Activated T-cell treated with anti-CD3 and anti-CD28 coated beads for 48 hours (primary cell): Measurements from ENCODE around the gene NAT16.

Experiments
- DNase-seq: peaks from one replicate; pipeline ENCODE4 v3.0.0-alpha.2; 2020; ENCODE audit warnings: low read depth

Gene NAT16

GRCh38 chr7:101170617-101171441 lies 9.3 kb downstream of the NAT16 start:
- DNase-seq, result no peak

DNA sequence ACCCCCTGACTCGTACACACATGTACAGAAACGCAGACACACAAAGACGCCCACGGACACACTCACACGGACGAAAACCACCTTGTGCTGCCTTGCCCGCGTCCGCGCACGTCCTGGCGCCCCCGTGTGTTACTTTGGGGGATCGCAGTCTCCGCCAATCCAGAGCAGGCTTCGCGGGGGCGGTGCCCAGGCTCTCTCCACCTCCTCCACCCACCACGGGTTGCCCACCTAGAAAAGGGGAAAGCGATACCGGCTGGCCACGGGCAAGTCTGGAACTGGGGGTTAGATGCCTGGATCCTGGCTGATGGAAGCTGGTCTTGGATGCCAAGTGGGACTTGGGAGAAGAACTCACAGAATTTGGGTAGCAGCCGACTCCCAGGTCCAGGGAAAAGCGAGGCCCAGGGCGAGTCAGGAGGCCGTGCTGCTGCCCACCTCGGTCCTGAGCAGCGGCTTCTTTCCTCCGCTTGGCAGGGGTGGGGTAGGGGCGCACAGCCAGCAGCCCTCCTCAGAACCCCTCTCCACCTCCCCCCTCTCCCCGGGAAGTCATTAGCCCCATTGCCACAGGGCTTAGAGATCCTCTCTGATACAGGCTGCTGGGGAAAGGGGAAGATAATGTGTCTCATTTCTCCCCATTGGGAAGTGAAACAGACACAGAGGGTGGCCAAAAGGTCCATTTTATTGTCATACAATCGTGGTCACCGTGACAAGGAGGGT lies 10.1 kb downstream of the NAT16 start:
- DNase-seq, result peak; percentile 79

DNA sequence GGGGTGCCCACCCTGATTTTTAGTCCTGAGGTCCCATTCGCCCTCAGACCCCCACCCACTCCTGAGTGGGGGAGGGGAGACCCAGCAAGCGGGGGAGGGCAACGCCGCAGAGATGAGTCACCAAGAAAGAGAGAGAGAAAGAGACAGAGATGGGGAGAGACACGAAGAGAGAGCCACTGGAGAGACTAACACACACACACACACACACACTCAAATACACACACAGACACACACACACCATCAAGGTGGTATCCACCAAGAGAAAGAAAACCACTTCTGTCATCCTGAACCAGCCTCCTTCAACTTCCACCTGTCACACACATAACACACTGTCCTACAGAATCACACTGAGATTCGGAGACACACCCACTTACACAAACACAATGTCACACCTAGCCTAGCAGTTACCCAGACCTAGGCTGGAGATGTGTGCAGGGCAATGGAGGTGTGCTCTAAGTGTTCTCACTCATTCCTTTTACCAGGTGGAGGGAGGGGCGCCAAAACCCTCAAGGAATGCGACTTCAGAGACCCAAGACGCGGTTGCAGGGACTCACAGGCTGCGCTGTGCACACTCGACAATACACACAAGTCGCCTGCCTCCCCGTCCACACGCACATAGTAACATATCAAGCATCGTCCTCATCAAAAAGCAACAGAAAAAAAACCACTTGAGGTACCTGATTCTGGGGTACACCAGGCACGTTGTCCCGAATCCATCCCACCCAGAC lies 10.8 kb downstream of the NAT16 start:
- DNase-seq, result no peak

GRCh38 chr7:101168412-101169049 lies 11.6 kb downstream of the NAT16 start:
- DNase-seq, result no peak

- no peak for DNase-seq
These were observed 12.3 kb downstream of the NAT16 start for GRCh38 chr7:101167645-101168411.

GRCh38 chr7:101166909-101167644 lies 13.0 kb downstream of the NAT16 start:
- no peak for DNase-seq

DNA sequence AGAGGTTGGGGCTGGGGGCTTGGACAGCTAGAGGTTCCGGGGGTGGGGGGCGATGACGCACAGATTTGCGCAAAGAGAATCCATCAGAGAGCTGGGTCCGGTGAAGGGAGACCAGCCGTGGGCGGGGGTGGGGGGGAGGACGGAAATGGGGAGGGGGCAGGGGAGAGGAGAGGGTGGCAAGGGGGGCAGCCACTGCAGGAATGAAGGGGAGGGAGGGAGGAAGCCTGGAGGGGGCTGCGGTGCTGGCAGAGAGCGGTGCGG lies 13.5 kb downstream of the NAT16 start:
- DNase-seq, result no peak

GRCh38 chr7:101165958-101166647 lies 14.0 kb downstream of the NAT16 start:
- DNase-seq, result no peak

GRCh38 chr7:101165075-101165957 lies 14.8 kb downstream of the NAT16 start, which contains the start of gene VGF:
TSS of gene VGF (minus strand) at chr7:101165569. CDS start at chr7:101164843, 726 bp downstream.
- peak; percentile 93 for DNase-seq

DNA sequence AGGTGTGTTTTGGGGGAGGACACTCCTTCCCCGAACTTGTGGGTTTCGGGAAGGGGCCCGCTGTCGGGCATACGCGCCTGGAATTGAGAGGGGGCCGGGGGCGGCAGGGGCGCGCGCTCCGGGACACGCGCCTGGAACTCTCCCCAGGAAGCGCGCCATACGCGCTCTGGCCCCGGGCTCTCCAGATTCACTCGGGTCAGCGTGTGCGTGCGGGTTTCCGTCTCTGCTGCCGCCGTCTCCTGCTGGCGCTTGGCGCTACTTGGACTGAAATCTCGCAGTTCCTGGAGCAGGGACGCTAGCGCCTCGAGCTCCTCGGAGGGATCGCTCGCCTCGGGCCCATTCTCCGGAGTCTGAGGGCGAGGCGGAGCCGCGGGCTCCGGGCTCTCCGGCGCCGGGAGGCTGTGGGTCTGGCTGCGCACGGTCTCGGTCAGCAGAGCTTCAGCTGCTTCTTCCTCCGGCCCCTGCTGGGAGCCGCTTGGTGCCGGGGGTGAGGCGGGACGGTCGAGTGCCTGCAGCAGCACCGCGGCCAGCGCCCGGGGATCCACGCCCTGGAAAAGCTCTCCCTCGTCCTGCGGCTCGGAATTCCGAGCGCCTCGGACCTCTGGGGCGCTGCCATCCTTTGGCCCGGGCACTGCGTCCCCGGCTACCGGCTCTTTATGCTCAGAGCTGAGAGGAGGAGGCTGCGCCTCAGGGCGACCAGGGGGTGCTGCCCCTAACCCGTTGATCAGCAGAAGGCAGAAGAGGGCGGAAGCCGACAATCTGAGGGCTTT lies 15.8 kb downstream of the NAT16 start:
- no peak for DNase-seq

- no peak for DNase-seq
These were observed 16.6 kb downstream of the NAT16 start for GRCh38 chr7:101163279-101164070.

- no peak for DNase-seq
These were observed 17.4 kb downstream of the NAT16 start for GRCh38 chr7:101162551-101163278.

DNA sequence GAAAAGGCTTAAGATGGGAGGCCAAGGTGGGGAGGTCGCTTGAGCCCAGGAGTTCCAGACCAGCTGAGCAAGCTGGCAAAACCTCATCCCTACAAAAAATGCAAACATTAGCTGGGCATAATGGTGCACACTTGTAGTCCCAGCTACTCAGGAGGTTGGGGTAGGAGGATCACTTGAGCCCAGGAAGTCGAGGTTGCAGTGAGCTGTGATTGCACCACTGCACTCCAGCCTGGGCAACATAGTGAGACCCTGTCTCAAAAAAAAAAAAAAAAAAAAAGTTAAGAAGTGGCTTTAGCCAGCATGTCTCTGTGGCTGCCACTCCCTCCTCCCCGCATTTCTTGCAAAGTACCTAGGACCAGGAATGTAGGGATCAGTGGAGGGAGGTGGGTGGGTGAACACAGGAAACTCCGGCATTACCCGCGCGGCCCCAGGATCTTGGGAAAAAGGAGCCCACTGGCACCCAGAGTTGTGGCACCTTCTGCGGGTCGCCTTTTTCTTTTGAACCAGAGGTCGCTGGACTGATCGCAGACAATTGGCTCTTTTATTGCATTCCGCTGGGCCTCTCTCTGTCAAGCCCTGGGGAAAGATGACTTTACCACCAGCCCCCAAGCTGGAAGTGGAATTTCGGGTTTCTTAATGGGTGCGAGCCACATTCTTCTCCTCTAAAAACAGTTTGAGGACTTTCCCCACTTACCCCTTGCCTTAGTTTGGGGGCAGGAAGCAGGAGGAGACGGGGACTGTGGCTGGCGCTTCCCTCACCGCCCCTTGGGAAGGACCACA lies 18.2 kb downstream of the NAT16 start:
- DNase-seq, result no peak

- no peak for DNase-seq
These were observed 19.2 kb downstream of the NAT16 start for GRCh38 chr7:101160910-101161309.

GRCh38 chr7:101159696-101160674 lies 20.1 kb downstream of the NAT16 start:
- DNase-seq, result no peak
